ENCODE data around the gene PIGS. TPM values are rescaled to one million over a fixed set of nuclear protein-coding genes. Genes with fewer than 3 reads are reported as not detected.

The PIGS gene
- total RNA-seq, 1 donor from 2014 or later: 47.4 TPM

GRCh38 chr17:28506763-28507487, 64.4 kb downstream of the PIGS start:
- DNase-seq (ENCODE audit: low read depth in 2 of 2): no peak

GRCh38 chr17:28505986-28506665, 65.2 kb downstream of the PIGS start, which contains the start of gene FOXN1:
FOXN1 (plus strand) TSS chr17:28506348; CDS start chr17:28523970, 17,622 bp downstream.
- no peak for DNase-seq (ENCODE audit: low read depth in 2 of 2)

- no peak for DNase-seq (ENCODE audit: low read depth in 2 of 2)
These were observed 67.9 kb downstream of the PIGS start for GRCh38 chr17:28503420-28503819.

Other genes starting within 250 kb of the PIGS start
- 42.3 and 43.3 TPM in 2 replicates for gene IFT20, start 236.1 kb downstream of the PIGS start, total RNA-seq
- 70.6 and 98.0 TPM in 2 replicates for gene TNFAIP1, start 235.8 kb downstream of the PIGS start, total RNA-seq
- 50.8 and 55.6 TPM in 2 replicates for gene POLDIP2, start 214.0 kb downstream of the PIGS start, total RNA-seq
- not detected in 2 replicates for gene SEBOX, start 206.3 kb downstream of the PIGS start, total RNA-seq
- under 0.01 TPM in 2 replicates for gene VTN, start 201.2 kb downstream of the PIGS start, total RNA-seq
- gene SARM1, start 199.8 kb downstream of the PIGS start, total RNA-seq: 1.5 and 2.4 TPM in 2 replicates
- 0.44 and 0.60 TPM in 2 replicates for gene SLC46A1, start 165.3 kb downstream of the PIGS start, total RNA-seq
- gene SLC13A2, start 97.9 kb downstream of the PIGS start, total RNA-seq: not detected in 2 replicates
- gene FOXN1, start 65.2 kb downstream of the PIGS start, total RNA-seq: not detected in 2 replicates
- gene UNC119, start 18.9 kb downstream of the PIGS start, total RNA-seq: 21.1 and 26.4 TPM in 2 replicates
- gene ALDOC, start 5.4 kb upstream of the PIGS start, total RNA-seq: 26.2 and 32.7 TPM in 2 replicates
- 6.2 and 12.4 TPM in 2 replicates for gene SPAG5, start 27.5 kb upstream of the PIGS start, total RNA-seq
- 2.2 and 3.2 TPM in 2 replicates for gene RSKR, start 42.7 kb upstream of the PIGS start, total RNA-seq
- gene BLTP2, start 73.6 kb upstream of the PIGS start, total RNA-seq: 107 and 151 TPM in 2 replicates
- gene SDF2, start 90.4 kb upstream of the PIGS start, total RNA-seq: 61.7 and 105 TPM in 2 replicates
- 34.2 and 42.3 TPM in 2 replicates for gene SUPT6H, start 90.7 kb upstream of the PIGS start, total RNA-seq
- gene PROCA1, start 140.4 kb upstream of the PIGS start, total RNA-seq: 0.20 and 0.22 TPM in 2 replicates
- 11.3 and 22.2 TPM in 2 replicates for gene RAB34, start 146.3 kb upstream of the PIGS start, total RNA-seq
- 479 and 600 TPM in 2 replicates for gene RPL23A, start 148.5 kb upstream of the PIGS start, total RNA-seq
- 0.87 and 1.2 TPM in 2 replicates for gene TLCD1, start 154.7 kb upstream of the PIGS start, total RNA-seq
- 1.3 and 1.6 TPM in 2 replicates for gene NEK8, start 157.3 kb upstream of the PIGS start, total RNA-seq
- gene TRAF4, start 172.5 kb upstream of the PIGS start, total RNA-seq: 22.2 and 26.2 TPM in 2 replicates